Hepatocyte (in vitro differentiated cells): Measurements from ENCODE around the gene FOXO4.

ENCODE experiments used
- CTCF ChIP-seq: fragments of 200-600 bp; sonication (generic); IDR thresholded peaks from 2 replicates; pipeline ENCODE4 v1.5.1; 2016; ENCODE audit warnings: antibody characterized with exemption, mild to moderate bottlenecking; ENCODE audit not compliant: poor library complexity
- EZH2 ChIP-seq: fragments of 200-600 bp; sonication (generic); IDR thresholded peaks from 2 replicates; pipeline ENCODE4 v1.6.1; 2016; ENCODE audit warnings: antibody characterized with exemption, mild to moderate bottlenecking, borderline replicate concordance
- EZH2phosphoT487 ChIP-seq: fragments of 200-600 bp; sonication (generic); IDR thresholded peaks from one replicate; pipeline ENCODE4 v1.6.1; 2018; ENCODE audit warnings: antibody characterized with exemption, mild to moderate bottlenecking, low read depth, moderate library complexity; ENCODE audit not compliant: unreplicated experiment, severe bottlenecking

- TF ChIP-seq EZH2 (no peak), CTCF (no peak), EZH2phosphoT487 (no peak)
These were observed 35.9 kb downstream of the FOXO4 start for GRCh38 chrX:71131510-71131909.
